Endothelial cell of umbilical vein (primary cell): ENCODE results near the gene GFOD1. TPM values are rescaled to one million over a fixed set of nuclear protein-coding genes. Genes with fewer than 3 reads are reported as not detected.

ENCODE experiments used
- BruUV-seq: library from RNA; stranded (reverse); fragments of 400-500 nt; replicated peaks from 2 replicates; lab custom pipeline; 2021; lab: Mats Ljungman, UMichigan
- CTCF ChIA-PET: fragments of 300-600, 350-600 bp; sonication (Branson Sonifier 250); formaldehyde crosslinking; loops from one replicate; lab custom pipeline; 2021; ENCODE audit warnings: antibody characterized with exemption, inconsistent platforms; lab: Charles Lee
- POLR2A ChIA-PET: fragments of 300-600, 350-600 bp; sonication (Branson Sonifier 250); formaldehyde crosslinking; loops from one replicate; lab custom pipeline; 2021; ENCODE audit warnings: antibody characterized with exemption, inconsistent platforms; lab: Charles Lee
- DNase-seq: peaks from one replicate; pipeline ENCODE4 v3.0.0-alpha.2; 2011; ENCODE audit warnings: low read depth, low spot score
- FAIRE-seq: peaks from 2 replicates; lab custom pipeline; 2011; peaks lifted over from hg19 to GRCh38; lab: Jason Lieb, UNC
- H2AFZ ChIP-seq: 2 replicates; pipeline ENCODE4 v1.6.0; 2012; ENCODE audit warnings: low read depth, low read length, control low read depth, inconsistent platforms
- H3K27ac ChIP-seq: 2 replicates; pipeline ENCODE4 v1.5.1; 2011; ENCODE audit warnings: low read depth, mild to moderate bottlenecking, control low read depth, low read length, moderate library complexity; ENCODE audit not compliant: insufficient read depth
- H3K27me3 ChIP-seq, 2 experiments: 2 replicates each; pipeline versions ENCODE4 v1.6.0 to v1.6.1; 2011; ENCODE audit warnings: low read length in 2 of 2, mixed read lengths in 1 of 2; ENCODE audit not compliant: control insufficient read depth in 2 of 2, insufficient read depth in 2 of 2
- H3K36me3 ChIP-seq, 2 experiments: 2 replicates in 1 of 2; 3 replicates in 1 of 2; pipeline ENCODE4 v1.5.1; 2011; ENCODE audit warnings: low read length in 2 of 2, mild to moderate bottlenecking in 1 of 2, moderate library complexity in 1 of 2; ENCODE audit not compliant: control insufficient read depth in 2 of 2, insufficient read depth in 2 of 2; ENCODE audit errors: extremely low read depth in 1 of 2
- H3K4me1 ChIP-seq: 3 replicates; pipeline ENCODE4 v1.5.1; 2011; ENCODE audit warnings: mild to moderate bottlenecking, low read length; ENCODE audit not compliant: control insufficient read depth, insufficient read depth; ENCODE audit errors: extremely low read depth
- H3K4me2 ChIP-seq: 2 replicates; pipeline ENCODE4 v1.6.1; 2011; ENCODE audit warnings: low read length, control low read depth, mixed read lengths; ENCODE audit not compliant: insufficient read depth
- H3K4me3 ChIP-seq, 3 experiments: fragments of 200-600 bp in 1 of 3; sonication (generic), shearing (Covaris generic) in 1 of 3; replicated peaks in 1 of 3; 2 replicates each; pipeline ENCODE4 v1.5.1; 2011 to 2016; ENCODE audit warnings: control low read depth in 3 of 3, low read length in 3 of 3, mild to moderate bottlenecking in 2 of 3, inconsistent platforms in 1 of 3, low read depth in 1 of 3, moderate library complexity in 1 of 3; ENCODE audit not compliant: insufficient read depth in 1 of 3
- H3K79me2 ChIP-seq: 2 replicates; pipeline ENCODE4 v1.6.0; 2012; ENCODE audit warnings: low read length, inconsistent platforms; ENCODE audit not compliant: control insufficient read depth, insufficient read depth
- H3K9ac ChIP-seq: replicated peaks from 2 replicates; pipeline ENCODE3; 2011; ENCODE audit warnings: low read length, control low read depth; ENCODE audit not compliant: insufficient read depth; ENCODE audit errors: extremely low read depth
- H3K9me1 ChIP-seq: replicated peaks from 3 replicates; pipeline ENCODE4 v1.6.0; 2011; ENCODE audit warnings: mild to moderate bottlenecking, low read length; ENCODE audit not compliant: control insufficient read depth, insufficient read depth; ENCODE audit errors: extremely low read depth
- H3K9me3 ChIP-seq: replicated peaks from 2 replicates; pipeline ENCODE4 v1.5.1; 2012; ENCODE audit warnings: low read length, inconsistent platforms; ENCODE audit not compliant: control insufficient read depth, insufficient read depth
- H4K20me1 ChIP-seq: replicated peaks from 2 replicates; pipeline ENCODE3; 2011; ENCODE audit warnings: mild to moderate bottlenecking, low read length; ENCODE audit not compliant: control insufficient read depth, insufficient read depth; ENCODE audit errors: extremely low read depth
- CTCF ChIP-seq, 2 donors: IDR thresholded peaks; 1 replicate in 1 of 2; 2 replicates in 1 of 2; pipeline ENCODE4 v1.5.1; 2011; ENCODE audit warnings: low read length in 2 of 2, mild to moderate bottlenecking in 2 of 2, moderate library complexity in 2 of 2, control low read depth in 1 of 2, inconsistent platforms in 1 of 2, low read depth in 1 of 2; ENCODE audit not compliant: insufficient read depth in 1 of 2; ENCODE audit errors: extremely low read depth in 1 of 2
- EZH2 ChIP-seq: IDR thresholded peaks from 2 replicates; pipeline ENCODE4 v1.6.1; 2012; ENCODE audit warnings: borderline replicate concordance, low read depth, mild to moderate bottlenecking, moderate library complexity, low read length, inconsistent platforms; ENCODE audit not compliant: severe bottlenecking
- FOS ChIP-seq: IDR thresholded peaks from 2 replicates; pipeline ENCODE4 v1.6.1; 2011; ENCODE audit warnings: mild to moderate bottlenecking, low read length, moderate library complexity, borderline replicate concordance; ENCODE audit not compliant: insufficient read depth
- MYC ChIP-seq: IDR thresholded peaks from one replicate; pipeline ENCODE4 v1.6.1; 2011; ENCODE audit warnings: mild to moderate bottlenecking, low read depth, low read length
- POLR2A ChIP-seq: IDR thresholded peaks from 2 replicates; pipeline ENCODE4 v1.6.1; 2012; ENCODE audit warnings: low read depth, mild to moderate bottlenecking, control low read depth, low read length
- dilution Hi-C: fragments of 300-500 bp; cut with MboI; formaldehyde crosslinking; loops from one replicate; pipeline ENCODE4 v1.15.0; 2019; ENCODE audit warnings: low sequenced_read_pairs; ENCODE audit not compliant: extremely low pct_ligation_motif_present
- intact Hi-C: fragments of 100-400 bp; cut with micrococcal nuclease; formaldehyde crosslinking; loops from one replicate; pipeline ENCODE4 v1.10.0; 2022
- polyA plus RNA-seq, 4 experiments: library from polyadenylated mRNA; depleted of rRNA in 3 of 4; stranded (reverse) in 3 of 4; unstranded in 1 of 4; fragments of >200 nt; gene quantifications; 2 replicates each; pipeline versions ENCODE4 v1.2.1 to v1.2.3, GENCODE V29; 2011 to 2012; ENCODE audit warnings: missing spikeins in 1 of 4
- total RNA-seq: library from RNA; stranded (reverse); gene quantifications from 2 replicates; pipeline ENCODE4 v1.2.3, GENCODE V29; 2021

GFOD1 gene
- total and polyA plus RNA-seq, 2 donors (not counting 3 experiments of a cell fraction or from before 2014, with no cell fraction given): 12.1 to 24.1 TPM

GRCh38 chr6:13436399-13437217 lies 50.8 kb downstream of the GFOD1 start:
- POLR2A ChIA-PET: no interaction called here
- no peak overlapping the region for H3K9ac ChIP-seq
- FAIRE-seq: no peak

More at GRCh38 chr6:13436399-13437217, 50.8 kb downstream of the GFOD1 start:
- H3K36me3 ChIP-seq: no peaks in the 10 kb centered on the region
- no peak overlapping the region for H3K27ac ChIP-seq
- H3K79me2 ChIP-seq: peaks cover 2% of the 10 kb centered on the region
- intact Hi-C loops (no loop called here), dilution Hi-C loops (no loop called here)
- no peak for DNase-seq
- BruUV-seq: no TSS peak
- H2AFZ ChIP-seq: no peak overlapping the region
- TF ChIP-seq EZH2 (no peak), POLR2A (no peak), CTCF (IDR thresholded peaks at IDR 0.05; ENCODE audit: extremely low read depth in 1 of 2, insufficient read depth in 1 of 2, low read depth in 1 of 2, low read length in 2 of 2) (no peak), FOS (no peak), MYC (no peak)
- H3K27me3 ChIP-seq: no peaks in the 10 kb centered on the region
- no peaks in the 10 kb centered on the region for H4K20me1 ChIP-seq
- no peaks in the 10 kb centered on the region for H3K9me3 ChIP-seq
- no peak overlapping the region for H3K4me3 ChIP-seq
- CTCF ChIA-PET: interaction anchor here (1.4 kb wide), 2 partner anchors 15 to 138 kb away, joined by 3 to 6 read pairs; partner anchors contain the start of gene SIRT5
- no peak overlapping the region for H3K4me2 ChIP-seq
- no peaks in the 10 kb centered on the region for H3K4me1 ChIP-seq
- no peaks in the 10 kb centered on the region for H3K9me1 ChIP-seq
